ENCODE results near the gene EXOC6. TPM values are rescaled to one million over a fixed set of nuclear protein-coding genes. Genes with fewer than 3 reads are reported as not detected.

The EXOC6 gene
- total RNA-seq, 1 donor from 2014 or later = 19.6 TPM

GRCh38 chr10:93061594-93062513 is 213.5 kb downstream of the EXOC6 start:
- ATAC-seq (peak; percentile 18 to 26), DNase-seq (no peak)
- Histone ChIP-seq H3K27me3 (ENCODE audit: low read depth) (peaks cover 67% of the 10 kb centered on the region), H3K9me3 (no peaks in the 10 kb centered on the region), H3K4me3 (peak overlapping the region; percentile 40), H3K4me1 (peaks cover 21% of the 10 kb centered on the region), H3K36me3 (peaks cover 19% of the 10 kb centered on the region), H3K27ac (no peak overlapping the region)
- no peak for TF ChIP-seq CTCF (IDR thresholded peaks at IDR 0.05)
- intact Hi-C loops (cut with DNase I) = no loop called here

- H3K4me3 ChIP-seq = peak overlapping the region; percentile 40
- intact Hi-C loops (cut with DNase I) = no loop called here
- peaks cover 21% of the 10 kb centered on the region for H3K4me1 ChIP-seq
- peak; percentile 42 for TF ChIP-seq CTCF (IDR thresholded peaks at IDR 0.05)
- peaks cover 73% of the 10 kb centered on the region for H3K27me3 ChIP-seq (ENCODE audit: low read depth)
- peaks cover 18% of the 10 kb centered on the region for H3K36me3 ChIP-seq
- no peaks in the 10 kb centered on the region for H3K9me3 ChIP-seq
- H3K27ac ChIP-seq = no peak overlapping the region
- peak; percentile 57 for DNase-seq
- peak; percentile 72 to 75 for ATAC-seq
These were observed 214.3 kb downstream of the EXOC6 start for GRCh38 chr10:93062514-93063143.

GRCh38 chr10:93063144-93063976 is 215.0 kb downstream of the EXOC6 start:
- DNase-seq = no peak
- ATAC-seq = peak; percentile 3 to 9
- intact Hi-C loops (cut with DNase I) = no loop called here
- Histone ChIP-seq H3K27ac (no peak overlapping the region), H3K4me3 (no peak overlapping the region), H3K4me1 (peaks cover 24% of the 10 kb centered on the region), H3K27me3 (ENCODE audit: low read depth) (peaks cover 81% of the 10 kb centered on the region), H3K9me3 (no peaks in the 10 kb centered on the region), H3K36me3 (peaks cover 11% of the 10 kb centered on the region)
- TF ChIP-seq CTCF (IDR thresholded peaks at IDR 0.05) = no peak

- peaks cover 32% of the 10 kb centered on the region for H3K4me1 ChIP-seq
- peaks cover 7% of the 10 kb centered on the region for H3K36me3 ChIP-seq
- intact Hi-C loops (cut with DNase I) = no loop called here
- H3K27ac ChIP-seq = no peak overlapping the region
- no peak overlapping the region for H3K4me3 ChIP-seq
- TF ChIP-seq CTCF (IDR thresholded peaks at IDR 0.05) = no peak
- H3K27me3 ChIP-seq (ENCODE audit: low read depth) = peaks cover 88% of the 10 kb centered on the region
- H3K9me3 ChIP-seq = no peaks in the 10 kb centered on the region
- ATAC-seq (no peak), DNase-seq (no peak)
These were observed 215.8 kb downstream of the EXOC6 start for GRCh38 chr10:93063977-93064660.

All from lower lobe of right lung (tissue), 2 donors.